ENCODE measurements around the gene OAS2.

DNA sequence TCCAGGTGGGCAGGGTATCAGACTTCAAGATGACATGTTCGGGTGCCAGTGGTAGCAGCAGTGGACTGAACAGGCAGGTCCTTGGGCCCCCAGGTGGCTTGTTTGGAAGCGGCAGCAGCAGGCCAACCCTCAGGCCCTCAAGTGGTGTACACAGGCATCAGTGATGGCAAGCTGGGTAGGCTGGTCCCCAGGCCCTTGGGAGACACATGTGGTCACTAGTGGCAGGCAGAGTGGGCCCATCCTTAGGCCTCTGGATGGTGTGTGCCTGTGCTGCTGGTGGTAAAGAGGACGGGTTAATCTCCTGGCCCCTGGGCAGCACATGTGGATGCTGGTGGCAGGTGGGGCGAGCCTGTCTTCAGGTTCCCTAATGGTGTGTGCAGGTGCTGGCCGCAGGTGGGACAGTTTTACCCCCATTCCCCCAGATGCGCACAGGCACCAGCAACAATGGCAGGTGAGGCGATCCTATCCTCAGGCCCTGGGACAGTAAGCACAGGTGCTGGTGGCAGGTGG lies 8.0 kb downstream of the OAS2 start:
- TF ChIP-seq, protein P1, sequence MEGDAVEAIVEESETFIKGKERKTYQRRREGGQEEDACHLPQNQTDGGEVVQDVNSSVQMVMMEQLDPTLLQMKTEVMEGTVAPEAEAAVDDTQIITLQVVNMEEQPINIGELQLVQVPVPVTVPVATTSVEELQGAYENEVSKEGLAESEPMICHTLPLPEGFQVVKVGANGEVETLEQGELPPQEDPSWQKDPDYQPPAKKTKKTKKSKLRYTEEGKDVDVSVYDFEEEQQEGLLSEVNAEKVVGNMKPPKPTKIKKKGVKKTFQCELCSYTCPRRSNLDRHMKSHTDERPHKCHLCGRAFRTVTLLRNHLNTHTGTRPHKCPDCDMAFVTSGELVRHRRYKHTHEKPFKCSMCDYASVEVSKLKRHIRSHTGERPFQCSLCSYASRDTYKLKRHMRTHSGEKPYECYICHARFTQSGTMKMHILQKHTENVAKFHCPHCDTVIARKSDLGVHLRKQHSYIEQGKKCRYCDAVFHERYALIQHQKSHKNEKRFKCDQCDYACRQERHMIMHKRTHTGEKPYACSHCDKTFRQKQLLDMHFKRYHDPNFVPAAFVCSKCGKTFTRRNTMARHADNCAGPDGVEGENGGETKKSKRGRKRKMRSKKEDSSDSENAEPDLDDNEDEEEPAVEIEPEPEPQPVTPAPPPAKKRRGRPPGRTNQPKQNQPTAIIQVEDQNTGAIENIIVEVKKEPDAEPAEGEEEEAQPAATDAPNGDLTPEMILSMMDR (IDR thresholded peaks at IDR 0.05), result no peak
- TF ChIP-seq ZFX (IDR thresholded peaks at IDR 0.05; ENCODE audit: borderline replicate concordance), result no peak

Data from 22Rv1 (cell line).